Measurements from ENCODE around the gene DYNC2I2.

The DYNC2I2 gene

GRCh38 chr9:128632486-128632885, 24.2 kb downstream of the DYNC2I2 start:
- no peak for DNase-seq (ENCODE audit: low read depth)
- TF ChIP-seq CTCF (IDR thresholded peaks at IDR 0.05; ENCODE audit: control insufficient read depth, insufficient read depth, low read depth, low read length, missing control alignments) = no peak

GRCh38 chr9:128632066-128632465, 24.6 kb downstream of the DYNC2I2 start:
- no peak overlapping the region for H3K4me3 ChIP-seq (ENCODE audit: control insufficient read depth, low read depth, low read length)
- no peak for TF ChIP-seq CTCF (IDR thresholded peaks at IDR 0.05; ENCODE audit: control insufficient read depth, insufficient read depth, low read depth, low read length, missing control alignments)
- no peak for DNase-seq (ENCODE audit: low read depth)

More at GRCh38 chr9:128632486-128632885, 24.2 kb downstream of the DYNC2I2 start:
- no peak overlapping the region for H3K4me3 ChIP-seq (ENCODE audit: control insufficient read depth, low read depth, low read length)

GRCh38 chr9:128631636-128632035, 25.0 kb downstream of the DYNC2I2 start:
- no peak for TF ChIP-seq CTCF (IDR thresholded peaks at IDR 0.05; ENCODE audit: control insufficient read depth, insufficient read depth, low read depth, low read length, missing control alignments)
- no peak overlapping the region for H3K4me3 ChIP-seq (ENCODE audit: control insufficient read depth, low read depth, low read length)
- DNase-seq (ENCODE audit: low read depth) = no peak

GRCh38 chr9:128629852-128630545, 26.6 kb downstream of the DYNC2I2 start:
- no peak for TF ChIP-seq CTCF (IDR thresholded peaks at IDR 0.05; ENCODE audit: control insufficient read depth, insufficient read depth, low read depth, low read length, missing control alignments)
- no peak for DNase-seq (ENCODE audit: low read depth)
- no peak overlapping the region for H3K4me3 ChIP-seq (ENCODE audit: control insufficient read depth, low read depth, low read length)

- no peak for TF ChIP-seq CTCF (IDR thresholded peaks at IDR 0.05; ENCODE audit: control insufficient read depth, insufficient read depth, low read depth, low read length, missing control alignments)
- no peak for DNase-seq (ENCODE audit: low read depth)
- H3K4me3 ChIP-seq (ENCODE audit: control insufficient read depth, low read depth, low read length) = no peak overlapping the region
Measured at GRCh38 chr9:128629136-128629535, 27.5 kb downstream of the DYNC2I2 start.

- no peak for TF ChIP-seq CTCF (IDR thresholded peaks at IDR 0.05; ENCODE audit: control insufficient read depth, insufficient read depth, low read depth, low read length, missing control alignments)
- DNase-seq (ENCODE audit: low read depth) = no peak
- no peak overlapping the region for H3K4me3 ChIP-seq (ENCODE audit: control insufficient read depth, low read depth, low read length)
Measured at GRCh38 chr9:128628471-128629048, 28.1 kb downstream of the DYNC2I2 start.

All from AG09309 (cell line).